Measurements from ENCODE around the gene EFNA3.

- TF ChIP-seq CTCF (IDR thresholded peaks at IDR 0.05 in 2 of 3, conservative IDR thresholded peaks at IDR 0.05 in 1 of 3; ENCODE audit: borderline replicate concordance in 1 of 3, insufficient read depth in 1 of 3, low read depth in 2 of 3, low read length in 2 of 3) (no peak), ZNF274 (IDR thresholded peaks at IDR 0.05; ENCODE audit: low read depth, low read length) (no peak), POLR2A (IDR thresholded peaks at IDR 0.05; ENCODE audit: borderline replicate concordance, extremely low read depth, insufficient read depth, insufficient read length) (no peak), POLR2AphosphoS5 (IDR thresholded peaks at IDR 0.05; ENCODE audit: low read depth, low read length) (no peak), EZH2phosphoT487 (IDR thresholded peaks at IDR 0.05; ENCODE audit: borderline replicate concordance) (no peak), MAX (IDR thresholded peaks at IDR 0.05) (no peak), RAD21 (IDR thresholded peaks at IDR 0.05; ENCODE audit: low read depth) (no peak), SP1 (IDR thresholded peaks at IDR 0.05; ENCODE audit: low read depth) (no peak), REST (IDR thresholded peaks at IDR 0.05; ENCODE audit: low read depth) (no peak), ATF3 (IDR thresholded peaks at IDR 0.05) (no peak), CEBPB (IDR thresholded peaks at IDR 0.05; ENCODE audit: low read depth) (no peak), EZH2 (IDR thresholded peaks at IDR 0.05) (no peak)
These were observed 29.9 kb upstream of the EFNA3 start for GRCh38 chr1:155048449-155049334.

All from HCT116 (cell line).